K562 (cell line): ENCODE measurements around the gene TPD52L1. TPM values are rescaled to one million over a fixed set of nuclear protein-coding genes. Genes with fewer than 3 reads are reported as not detected.

Experiments used
- ATAC-seq: fragments of 200-7000 bp; cut with Tn5 transposase; 3 replicates; pipeline ENCODE4 v1.9.1; 2020; ENCODE audit warnings: moderate library complexity
- BruUV-seq: library from RNA; stranded (reverse); fragments of 400-500 nt; replicated peaks from 2 replicates; lab custom pipeline; 2021; lab: Mats Ljungman, UMichigan
- CTCF ChIA-PET: fragments of 300-600 bp; formaldehyde crosslinking; extraction: SDS; loops from one replicate; lab custom pipeline; 2021; ENCODE audit warnings: low intra/inter-chr PET ratio; lab: Yijun Ruan, JAX
- POLR2A ChIA-PET: fragments of 300-600, 350-650 bp; sonication (Branson Sonifier 250); formaldehyde crosslinking; extraction: SDS; loops from one replicate; lab custom pipeline; 2021; ENCODE audit warnings: antibody characterized with exemption, inconsistent platforms; lab: Yijun Ruan, JAX
- DNase-seq, 4 experiments: peaks; one replicate each; pipeline versions ENCODE4 v3.0.0 to v3.0.0-alpha.2; 2011 to 2018; ENCODE audit warnings: low spot score in 3 of 4, mixed read lengths in 3 of 4; ENCODE audit errors: extremely low read depth in 1 of 4
- FAIRE-seq: peaks from 2 replicates; lab custom pipeline; 2011; peaks lifted over from hg19 to GRCh38; lab: Jason Lieb, UNC
- H2AFZ ChIP-seq: 2 replicates; pipeline ENCODE4 v1.6.0; 2011; ENCODE audit warnings: low read depth, low read length, control low read depth, inconsistent platforms
- H3K27ac ChIP-seq: fragments of 200-600 bp; 3 replicates; pipeline ENCODE4 v1.8.0; 2011; ENCODE audit warnings: low read depth, mild to moderate bottlenecking, control low read depth, inconsistent platforms, low read length, moderate library complexity, mixed read lengths; ENCODE audit errors: extremely low read depth
- H3K27me3 ChIP-seq, 2 experiments: fragments of 300-600 bp in 1 of 2; 2 replicates in 1 of 2; 3 replicates in 1 of 2; pipeline versions ENCODE4 v1.6.0 to v1.8.0; 2011; ENCODE audit warnings: inconsistent platforms in 2 of 2, low read length in 2 of 2, mild to moderate bottlenecking in 1 of 2, mixed read lengths in 1 of 2, moderate library complexity in 1 of 2; ENCODE audit not compliant: control insufficient read depth in 2 of 2, insufficient read depth in 2 of 2
- H3K36me3 ChIP-seq: fragments of 300-600 bp; 3 replicates; pipeline ENCODE4 v1.8.0; 2011; ENCODE audit warnings: mild to moderate bottlenecking, low read length, inconsistent platforms; ENCODE audit not compliant: control insufficient read depth, insufficient read depth
- H3K4me1 ChIP-seq, 2 experiments: fragments of 200-600 bp in 1 of 2; replicated peaks in 1 of 2; 2 replicates in 1 of 2; 3 replicates in 1 of 2; pipeline versions ENCODE4 v1.5.1 to v1.8.0; 2011; ENCODE audit warnings: inconsistent platforms in 2 of 2, low read length in 2 of 2, mild to moderate bottlenecking in 1 of 2, mixed read lengths in 1 of 2, moderate library complexity in 1 of 2; ENCODE audit not compliant: control insufficient read depth in 2 of 2, insufficient read depth in 2 of 2
- H3K4me2 ChIP-seq: 2 replicates; pipeline ENCODE4 v1.6.1; 2011; ENCODE audit warnings: low read length, control low read depth, inconsistent platforms, mixed read lengths; ENCODE audit not compliant: insufficient read depth
- H3K4me3 ChIP-seq: fragments of 200-600 bp; sonication (generic), shearing (Covaris generic); 2 replicates; pipeline ENCODE4 v1.5.1; 2016; ENCODE audit warnings: control low read depth, inconsistent platforms
- H3K79me2 ChIP-seq: fragments of 200-600 bp; 3 replicates; pipeline ENCODE4 v1.8.0; 2011; ENCODE audit warnings: low read length, inconsistent platforms; ENCODE audit not compliant: control insufficient read depth, insufficient read depth
- H3K9ac ChIP-seq, 2 experiments: 2 replicates each; pipeline versions ENCODE4 v1.6.0 to v1.6.1; 2011; ENCODE audit warnings: low read depth in 2 of 2, low read length in 2 of 2, control low read depth in 1 of 2, inconsistent platforms in 1 of 2, mild to moderate bottlenecking in 1 of 2, mixed read lengths in 1 of 2; ENCODE audit not compliant: insufficient read depth in 1 of 2
- H3K9me1 ChIP-seq: one replicate; pipeline ENCODE4 v1.6.0; 2011; ENCODE audit warnings: inconsistent platforms, mild to moderate bottlenecking, low read length, moderate library complexity; ENCODE audit not compliant: control insufficient read depth, insufficient read depth
- H3K9me3 ChIP-seq: replicated peaks from 2 replicates; pipeline ENCODE4 v1.5.1; 2011; ENCODE audit warnings: low read depth, low read length, inconsistent platforms; ENCODE audit not compliant: control insufficient read depth, insufficient read depth
- H4K20me1 ChIP-seq: replicated peaks from 2 replicates; pipeline ENCODE4 v1.6.1; 2011; ENCODE audit warnings: low read length, inconsistent platforms, mixed read lengths; ENCODE audit not compliant: control insufficient read depth, insufficient read depth
- ATF7 ChIP-seq: fragments of 450-650 bp; IDR thresholded peaks from 2 replicates; pipeline ENCODE4 v1.7.1; 2014; ENCODE audit warnings: mild to moderate bottlenecking, moderate library complexity
- BHLHE40 ChIP-seq: IDR thresholded peaks from 2 replicates; pipeline ENCODE4 v1.6.1; 2011; ENCODE audit warnings: low read length, improper control_type of control experiment
- CEBPB ChIP-seq: fragments of 450-650 bp; IDR thresholded peaks from 2 replicates; pipeline ENCODE4 v1.6.1; 2016; ENCODE audit warnings: missing genetic modification characterization, missing compliant biosample characterization
- CEBPG ChIP-seq, 3 experiments: fragments of 200-800 bp in 1 of 3; sonication (Bioruptor generic) in 1 of 3; sonication (generic) in 1 of 3; formaldehyde crosslinking in 1 of 3; IDR thresholded peaks in 2 of 3; conservative IDR thresholded peaks in 1 of 3; 2 replicates each; pipeline versions ENCODE4 v1.6.1 to v1.8.0; 2016 to 2022; ENCODE audit warnings: missing compliant biosample characterization in 2 of 3, missing genetic modification characterization in 2 of 3, mild to moderate bottlenecking in 1 of 3, missing genetic modification reagents in 1 of 3
- DNMT1 ChIP-seq: fragments of 450-650 bp; IDR thresholded peaks from 2 replicates; pipeline ENCODE4 v1.6.1; 2016; ENCODE audit warnings: antibody characterized with exemption, mild to moderate bottlenecking
- FOSL1 ChIP-seq: fragments of 200-800 bp; sonication (Bioruptor generic); conservative IDR thresholded peaks from 2 replicates; pipeline ENCODE4 v1.6.1; 2016; ENCODE audit warnings: missing genetic modification characterization, missing compliant biosample characterization
- FOXA3 ChIP-seq, 2 experiments: fragments of 450-650 bp in 1 of 2; sonication (generic) in 1 of 2; formaldehyde crosslinking; IDR thresholded peaks in 1 of 2; conservative IDR thresholded peaks in 1 of 2; 2 replicates each; pipeline versions ENCODE4 v1.4.0 to v1.8.0; 2020 to 2022; ENCODE audit warnings: mild to moderate bottlenecking in 2 of 2, missing genetic modification reagents in 1 of 2
- KDM1A ChIP-seq, 2 experiments: fragments of 450-650 bp; IDR thresholded peaks; 2 replicates each; pipeline ENCODE4 v1.6.1; 2016; ENCODE audit warnings: mild to moderate bottlenecking in 2 of 2
- MCM3 ChIP-seq: fragments of 450-650 bp; IDR thresholded peaks from 2 replicates; pipeline ENCODE4 v1.6.1; 2016
- NR2C1 ChIP-seq, 2 experiments: fragments of 450-650 bp; IDR thresholded peaks; 2 replicates each; pipeline ENCODE4 v1.6.1; 2017; ENCODE audit warnings: mild to moderate bottlenecking in 2 of 2, antibody characterized with exemption in 1 of 2, inconsistent platforms in 1 of 2, missing compliant biosample characterization in 1 of 2, missing genetic modification characterization in 1 of 2
- PHF8 ChIP-seq: fragments of 200-600 bp; sonication (generic); IDR thresholded peaks from 2 replicates; pipeline ENCODE4 v1.6.1; 2012; ENCODE audit warnings: mixed run types, mild to moderate bottlenecking, inconsistent platforms, low read length, moderate library complexity, borderline replicate concordance
- ZBTB9 ChIP-seq: fragments of 450-650 bp; formaldehyde crosslinking; IDR thresholded peaks from 2 replicates; pipeline ENCODE4 v1.4.0; 2020; ENCODE audit warnings: mild to moderate bottlenecking, moderate library complexity
- ZNF277 ChIP-seq: fragments of 250-450 bp; sonication (Bioruptor Pico); IDR thresholded peaks from 2 replicates; pipeline ENCODE4 v1.8.0; 2022; ENCODE audit warnings: inconsistent platforms, mild to moderate bottlenecking, moderate library complexity, borderline replicate concordance
- WGBS: fragments of 100-300 bp; shearing (Covaris generic); methylation state at CpG from one replicate; pipeline ENCODE4 v1.1.6; 2016; ENCODE audit warnings: low coverage, mixed read lengths; ENCODE audit not compliant: insufficient coverage; ENCODE audit errors: missing lambda C conversion rate; 5-methylcytosine and 5-hydroxymethylcytosine counted together
- in situ Hi-C: fragments of 300-500 bp; cut with MboI; formaldehyde crosslinking; loops from 4 replicates; pipeline ENCODE4 v1.15.0; 2018; ENCODE audit warnings: inconsistent platforms, mixed read lengths
- intact Hi-C: fragments of 100-400 bp; cut with micrococcal nuclease; formaldehyde crosslinking; loops from 2 replicates; pipeline ENCODE4 v1.14.2; 2022
- polyA plus RNA-seq, 8 experiments: library from polyadenylated mRNA; depleted of rRNA in 4 of 8; stranded (reverse) in 5 of 8; unstranded in 3 of 8; fragments of >200 nt; fragmentation: Nextera tagmentation in 2 of 8; fragmentation: Illumina TruSeq in 1 of 8; extraction: Ambion mirVana in 2 of 8; extraction: Trizol in 1 of 8; gene quantifications; 2 replicates each; pipeline versions ENCODE4 v1.2.1 to v1.2.3, GENCODE V29; 2011 to 2014; ENCODE audit warnings: inconsistent platforms in 1 of 8, missing spikeins in 1 of 8
- total RNA-seq, 7 experiments: library from RNA; depleted of rRNA in 6 of 7; stranded (reverse); fragments of >200 nt in 6 of 7; fragmentation: Illumina TruSeq in 2 of 7; extraction: Trizol in 2 of 7; gene quantifications; 2 replicates each; pipeline versions ENCODE4 v1.2.1 to v1.2.3, GENCODE V29; 2011 to 2021; ENCODE audit warnings: low replicate concordance in 1 of 7

Gene TPD52L1
- total and polyA plus RNA-seq, 9 of the 15 experiments (the other 6 are each of a cell fraction or from before 2014, with no cell fraction given): 12.9 to 149 (median 75.7) TPM

GRCh38 chr6:125236536-125237327 is 83.2 kb downstream of the TPD52L1 start:
- no peaks in the 10 kb centered on the region; a peak in 1 of 5 replicates for H3K4me1 ChIP-seq
- H3K9me3 ChIP-seq: no peaks in the 10 kb centered on the region
- no peak overlapping the region for H3K4me2 ChIP-seq
- no peak overlapping the region for H3K27ac ChIP-seq
- no peaks in the 10 kb centered on the region for H3K9me1 ChIP-seq
- no peak overlapping the region for H3K4me3 ChIP-seq
- no peak overlapping the region for H3K9ac ChIP-seq
- H3K79me2 ChIP-seq: no peaks in the 10 kb centered on the region
- TF ChIP-seq ZBTB9: peak; percentile 92
- TF ChIP-seq ZNF277 (CRISPR knock-in tag): no peak
- TF ChIP-seq KDM1A (IDR thresholded peaks at IDR 0.05): no peak
- TF ChIP-seq CEBPG (CRISPR knock-in tag; IDR thresholded peaks at IDR 0.05): no peak
- TF ChIP-seq CEBPG (tag; conservative IDR thresholded peaks at IDR 0.05 in 1 of 2, IDR thresholded peaks at IDR 0.05 in 1 of 2): peak; percentile 68 to 82
- TF ChIP-seq ATF7: no peak
- no peak for TF ChIP-seq MCM3
- TF ChIP-seq DNMT1: no peak
- no peak for TF ChIP-seq PHF8
- TF ChIP-seq NR2C1 (IDR thresholded peaks at IDR 0.05): no peak
- TF ChIP-seq NR2C1 (tag; IDR thresholded peaks at IDR 0.05): no peak
- TF ChIP-seq BHLHE40: peak; percentile 70
- peak; percentile 86 for TF ChIP-seq CEBPB (tag)
- TF ChIP-seq FOSL1: 0 out of 2 replicates have a peak, but pooled peaks have one; percentile 15
- peak in 1 of 2 experiments; percentile 31; a peak in 1 of 4 replicates for TF ChIP-seq FOXA3 (CRISPR knock-in tag; conservative IDR thresholded peaks at IDR 0.05 in 1 of 2, IDR thresholded peaks at IDR 0.05 in 1 of 2)
- no peak overlapping the region for H2AFZ ChIP-seq
- H3K27me3 ChIP-seq: no peaks in the 10 kb centered on the region
- no peak for FAIRE-seq
- in situ Hi-C loops (no loop called here), intact Hi-C loops (no loop called here)
- DNase-seq: no peak
- ChIA-PET CTCF (no interaction called here), POLR2A (interaction anchor here (0.9 kb wide), 1 partner anchor 17 kb away, joined by 3 read pairs; no protein-coding TSS in a partner anchor)
- 48% methylated on average over 5 of the region's 5 CpGs for WGBS
- no peaks in the 10 kb centered on the region; the same call in 2 of the 3 replicates for H3K36me3 ChIP-seq
- H4K20me1 ChIP-seq: no peaks in the 10 kb centered on the region
- BruUV-seq: no TSS peak
- peak; percentile 61 for ATAC-seq
